HG03354 (cell line): ENCODE results near the gene PSIP1.
A peak's percentile ranks its signal among the peaks of the same experiment; 100 is the strongest.

ENCODE experiments used
- ATAC-seq: cut with Tn5 transposase; IDR thresholded peaks from one replicate; pipeline ENCODE4 v1.9.1; 2021; ENCODE audit warnings: mild to moderate bottlenecking; ENCODE audit not compliant: unreplicated experiment, poor library complexity, severe bottlenecking

The PSIP1 gene

DNA sequence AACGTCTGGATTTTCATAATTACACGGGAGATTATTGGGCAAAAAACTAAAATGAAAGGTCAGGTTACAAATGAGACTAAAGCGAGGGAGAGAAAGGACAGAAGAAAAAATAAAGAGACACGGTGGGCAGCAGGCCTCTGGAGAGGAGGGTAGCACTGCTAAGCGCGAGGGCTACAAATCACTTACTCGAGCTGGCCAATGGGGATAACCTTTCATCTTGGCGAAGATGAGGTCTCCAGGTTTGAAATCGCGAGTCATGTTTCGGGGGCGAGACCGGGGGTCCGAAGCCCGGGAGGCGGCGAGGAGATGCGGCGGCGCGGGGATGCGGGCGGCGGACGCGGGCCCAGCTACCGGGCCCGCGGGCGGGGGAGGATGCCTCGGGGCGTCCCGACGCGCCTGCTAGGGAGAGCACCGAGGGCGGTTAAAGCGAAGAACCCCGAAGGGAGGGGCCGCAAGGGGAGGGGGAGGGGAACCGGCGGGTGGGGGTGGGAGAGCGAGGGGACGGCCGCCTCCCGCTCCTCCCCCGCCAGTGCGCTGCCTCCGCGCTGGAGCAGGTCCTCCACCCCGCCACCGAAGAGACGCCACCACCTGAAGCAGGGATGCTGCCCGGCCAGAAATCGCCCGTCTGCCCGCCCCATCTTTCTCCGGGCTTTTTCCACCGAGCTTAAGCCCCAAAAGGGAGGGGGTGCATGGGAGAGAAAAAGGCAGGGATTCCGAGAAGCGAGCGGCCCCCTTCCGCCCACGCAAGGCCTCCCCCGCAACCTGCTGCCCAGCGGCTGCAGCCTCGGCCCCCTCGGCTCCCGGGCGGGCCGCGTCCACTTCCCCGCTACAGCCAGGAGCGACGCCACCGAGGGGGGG lies 610 bp downstream of the PSIP1 start:
- peak; percentile 40 for ATAC-seq

- no peak for ATAC-seq
Observed at GRCh38 chr9:15505921-15506320, 4.8 kb downstream of the PSIP1 start.

DNA sequence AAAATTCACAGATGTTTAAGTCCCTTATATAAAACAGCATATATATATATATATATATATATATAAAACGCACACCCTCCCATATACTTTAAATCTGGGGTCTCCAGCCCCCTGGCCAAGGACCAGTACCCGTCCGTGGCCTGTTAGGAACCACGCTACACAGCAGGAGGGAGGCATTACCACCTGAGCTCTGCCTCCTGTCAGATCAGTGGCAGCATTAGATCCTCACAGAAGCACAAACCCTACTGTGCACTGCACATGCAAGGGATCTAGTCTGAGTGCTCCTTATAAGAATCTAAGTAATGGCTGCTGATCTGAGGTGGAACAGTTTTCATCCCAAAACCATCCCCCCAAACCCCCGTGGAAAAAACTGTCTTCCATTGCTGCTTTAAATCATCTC lies 9.0 kb downstream of the PSIP1 start:
- ATAC-seq: no peak

- ATAC-seq: no peak
Observed at GRCh38 chr9:15501179-15501578, 9.6 kb downstream of the PSIP1 start.

DNA sequence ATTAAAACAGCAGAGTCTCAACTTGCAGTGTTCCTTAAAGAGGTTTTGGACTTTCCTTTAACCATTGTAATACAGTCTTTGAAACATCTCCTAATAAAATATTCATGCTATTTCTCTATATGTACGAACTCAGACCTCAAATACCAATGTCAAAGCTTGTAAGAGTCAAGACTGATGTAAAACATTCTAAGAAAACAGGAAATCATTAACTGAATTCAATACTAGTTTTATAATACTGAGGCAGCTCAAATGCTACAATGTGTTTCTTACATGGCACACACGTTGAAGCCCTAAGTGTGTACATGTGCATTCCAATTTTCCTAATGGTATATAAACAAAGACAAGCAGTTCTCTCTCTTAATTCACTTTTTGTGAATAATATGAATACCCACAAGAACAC lies 11.6 kb downstream of the PSIP1 start:
- ATAC-seq: no peak

DNA sequence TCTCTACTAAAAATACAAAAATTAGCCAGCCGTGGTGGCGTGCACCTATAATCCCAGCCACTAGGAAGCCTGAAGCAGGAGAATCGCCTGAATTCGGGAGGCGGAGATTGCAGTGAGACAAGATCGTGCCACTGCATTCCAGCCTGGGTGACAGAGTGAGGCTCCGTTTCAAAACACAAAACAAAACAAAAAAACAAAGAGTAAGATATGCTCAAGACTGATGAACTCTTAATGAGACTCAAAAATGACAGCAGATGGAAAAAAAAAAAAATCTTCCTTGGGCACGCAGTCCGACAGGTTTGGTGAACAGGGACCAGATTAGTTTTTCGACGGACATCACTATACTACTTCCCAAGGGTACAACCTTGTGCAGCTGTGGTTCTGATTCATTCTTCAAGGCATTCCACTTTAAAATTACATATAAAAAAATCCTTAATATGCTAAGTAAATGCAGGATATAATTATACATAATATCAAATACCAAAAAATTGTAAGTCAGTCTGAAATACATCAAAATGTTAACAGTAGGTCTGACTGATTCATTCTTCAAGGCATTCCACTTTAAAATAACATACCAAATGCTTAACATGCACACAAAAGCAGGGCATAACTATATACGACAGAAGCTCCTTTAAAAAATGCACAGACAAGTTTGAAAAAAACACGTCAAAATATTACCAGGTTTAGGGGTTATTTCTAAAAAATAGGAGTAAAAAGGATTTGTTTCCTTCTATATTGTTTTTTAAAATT lies 12.3 kb downstream of the PSIP1 start:
- no peak for ATAC-seq

DNA sequence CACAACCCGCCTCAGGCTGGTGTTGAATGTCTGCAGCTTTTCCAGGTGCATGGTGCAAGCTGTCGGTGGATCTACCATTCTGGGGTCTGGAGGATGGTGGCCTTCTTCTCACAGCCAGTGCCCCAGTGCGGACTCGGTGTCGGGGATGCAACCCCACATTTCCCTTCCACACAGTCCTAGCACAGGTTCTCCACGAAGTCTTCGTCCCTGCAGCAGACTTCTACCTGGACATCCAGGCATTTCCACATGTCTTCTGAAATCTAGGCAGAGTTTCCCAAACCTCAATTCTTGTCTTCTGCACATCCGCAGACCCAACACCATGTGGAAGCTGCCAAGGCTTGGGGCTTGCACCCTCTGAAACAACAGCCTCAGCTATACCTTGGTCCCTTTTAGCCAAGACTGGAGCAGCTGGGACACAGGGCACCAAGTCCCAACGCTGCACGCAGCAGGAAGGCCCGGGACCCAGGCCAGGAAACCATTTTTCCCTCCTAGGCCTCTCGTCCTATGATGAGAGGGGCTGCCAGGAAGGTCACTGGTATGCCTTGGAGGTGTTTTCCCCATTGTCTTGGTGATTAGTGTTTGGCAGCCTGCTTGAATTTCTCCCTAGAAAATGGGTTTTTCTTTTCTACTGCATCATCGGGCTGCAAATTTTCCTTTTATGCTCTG lies 18.2 kb downstream of the PSIP1 start:
- ATAC-seq: no peak

- ATAC-seq: no peak
Observed at GRCh38 chr9:15491950-15492349, 18.8 kb downstream of the PSIP1 start.

- peak; percentile 47 for ATAC-seq
Observed at GRCh38 chr9:15485836-15486666, 24.7 kb downstream of the PSIP1 start.

- ATAC-seq: no peak
Observed at GRCh38 chr9:15484802-15485201, 26.0 kb downstream of the PSIP1 start.

GRCh38 chr9:15482146-15482545 lies 28.6 kb downstream of the PSIP1 start:
- no peak for ATAC-seq

- no peak for ATAC-seq
Observed at GRCh38 chr9:15480028-15480427, 30.7 kb downstream of the PSIP1 start.

DNA sequence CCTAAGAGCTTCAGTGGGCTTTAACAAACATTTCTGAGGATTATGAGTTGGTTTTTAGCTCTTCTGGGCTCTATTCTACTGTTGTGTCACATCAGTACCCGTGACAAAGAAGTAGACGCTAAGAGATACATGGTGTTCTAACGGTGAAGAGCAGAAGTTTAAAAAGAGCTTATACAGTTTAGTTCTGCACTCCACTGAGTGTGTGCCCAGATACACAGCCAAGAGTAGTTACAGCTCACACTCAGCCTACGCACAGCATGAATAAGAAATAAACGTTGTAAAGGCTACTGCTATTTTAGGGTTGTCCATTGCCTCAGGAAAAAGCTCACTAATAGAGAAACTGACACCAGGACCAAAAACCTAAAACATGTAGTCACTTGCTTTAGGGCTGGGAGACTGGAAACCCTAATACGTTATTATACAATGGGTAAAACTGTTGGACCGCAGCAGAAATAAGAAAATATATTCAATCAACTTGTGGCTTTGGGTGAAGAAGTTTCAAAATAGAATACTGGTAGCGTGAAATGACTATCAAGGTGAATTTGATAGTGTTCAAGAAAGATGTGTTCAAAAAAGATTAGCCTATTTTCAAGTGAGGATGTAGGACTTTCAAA lies 34.7 kb downstream of the PSIP1 start:
- no peak for ATAC-seq

GRCh38 chr9:15469862-15470261 lies 40.9 kb downstream of the PSIP1 start:
- no peak for ATAC-seq

DNA sequence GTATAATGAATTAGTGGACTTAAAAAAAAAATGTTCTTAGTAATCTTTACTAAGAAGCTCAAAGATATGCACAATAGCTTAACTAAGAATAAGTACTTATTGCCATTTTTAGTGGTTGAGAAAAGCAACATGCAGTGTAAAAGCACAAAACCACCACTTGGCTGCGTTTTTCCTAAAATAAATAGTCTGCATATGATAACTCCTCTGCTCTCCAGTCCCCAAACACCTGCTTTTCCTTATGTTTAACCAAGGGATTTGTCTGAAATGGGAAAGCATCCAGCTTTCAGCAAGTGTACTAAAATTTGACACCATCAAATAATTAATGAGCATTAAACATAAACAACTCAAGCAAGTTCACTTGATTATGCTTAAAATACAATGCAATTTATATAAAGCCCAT lies 41.4 kb downstream of the PSIP1 start:
- ATAC-seq: no peak

- ATAC-seq: no peak
Observed at GRCh38 chr9:15468145-15468544, 42.6 kb downstream of the PSIP1 start.

GRCh38 chr9:15461601-15462000 lies 49.2 kb downstream of the PSIP1 start:
- ATAC-seq: no peak

DNA sequence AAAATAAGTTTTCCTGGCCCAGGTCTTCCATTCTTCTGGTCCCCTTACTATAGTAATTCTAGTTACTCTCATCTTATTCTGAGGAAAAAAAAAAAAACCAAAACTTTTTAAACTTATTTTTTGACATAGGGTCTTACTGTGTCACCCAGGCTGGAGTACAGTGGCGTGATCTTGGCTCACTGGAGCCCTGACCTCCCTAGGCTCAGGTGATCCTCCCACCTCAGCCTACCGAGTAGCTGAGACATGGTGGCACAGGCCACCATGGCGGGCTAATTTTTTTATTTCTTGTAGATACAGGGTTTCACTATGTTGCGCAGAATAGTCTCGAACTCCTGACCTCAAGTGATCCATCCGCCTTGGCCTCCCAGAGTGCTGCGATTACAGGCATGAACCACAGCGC lies 49.7 kb downstream of the PSIP1 start:
- ATAC-seq: no peak

GRCh38 chr9:15453956-15454355 lies 56.8 kb downstream of the PSIP1 start:
- ATAC-seq: no peak
